Caki2 (cell line): Measurements from ENCODE around the gene ARHGAP44. TPM values are rescaled to one million over a fixed set of nuclear protein-coding genes. Genes with fewer than 3 reads are reported as not detected.
A peak's percentile ranks its signal among the peaks of the same experiment; 100 is the strongest.

Experiments used
- DNase-seq: peaks from one replicate; pipeline ENCODE4 v3.0.0-alpha.2; 2015; ENCODE audit warnings: low read depth
- in situ Hi-C: cut with HindIII; loops from 2 replicates; pipeline ENCODE4 v1.10.0; 2016; ENCODE audit warnings: low sequenced_read_pairs, low pct_unique_long_range_greater_than_20kb, mixed read lengths
- total RNA-seq: library from RNA; depleted of rRNA; stranded (reverse); fragments of >200 nt; shearing (Covaris generic); gene quantifications from 2 replicates; pipeline ENCODE4 v1.2.3, GENCODE V29; 2014; ENCODE audit warnings: low replicate concordance

Gene ARHGAP44
- total RNA-seq, 1 experiment from 2014 or later: 0.64 TPM

DNA sequence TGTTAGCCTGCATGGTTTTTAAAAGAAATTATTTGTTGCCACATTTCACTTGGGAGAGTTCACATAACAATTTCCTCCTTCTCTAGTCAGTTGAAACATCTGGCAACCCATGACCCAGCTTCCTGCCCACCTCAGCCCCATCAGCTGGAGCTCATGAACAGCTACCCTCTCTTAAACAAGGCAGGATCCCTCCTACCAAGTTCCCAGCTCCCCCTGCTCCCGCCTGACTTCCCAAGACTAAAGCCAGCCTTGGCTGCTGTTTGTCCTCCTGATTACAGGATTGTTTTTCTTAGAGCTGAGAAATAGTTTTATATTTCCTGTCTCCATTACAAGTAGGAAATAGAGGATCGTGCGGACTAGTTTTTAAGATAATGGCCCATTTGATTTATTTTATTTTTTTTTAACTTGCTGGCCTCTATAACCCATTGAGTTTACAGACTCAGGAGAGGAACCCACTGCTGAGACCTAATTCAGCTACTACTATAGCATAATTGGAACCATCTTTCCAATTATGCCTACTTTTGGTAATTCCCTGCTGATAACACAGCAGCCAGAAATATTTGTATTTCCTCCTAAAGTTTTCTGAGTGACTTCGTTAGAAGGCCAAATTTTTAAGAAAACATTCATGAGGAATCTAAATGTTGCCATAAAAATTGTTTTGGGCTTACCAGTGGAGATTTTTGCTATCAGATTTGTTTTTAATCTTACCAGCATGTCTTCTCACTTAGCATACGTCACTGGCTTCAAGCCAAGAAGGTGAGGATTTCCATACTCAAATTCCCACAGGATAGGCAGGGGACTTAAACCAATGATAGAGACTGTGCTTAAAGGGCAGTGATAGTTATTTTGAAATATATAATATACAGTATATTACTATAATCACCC lies 138.5 kb downstream of the ARHGAP44 start:
- in situ Hi-C loops: no loop called here

DNA sequence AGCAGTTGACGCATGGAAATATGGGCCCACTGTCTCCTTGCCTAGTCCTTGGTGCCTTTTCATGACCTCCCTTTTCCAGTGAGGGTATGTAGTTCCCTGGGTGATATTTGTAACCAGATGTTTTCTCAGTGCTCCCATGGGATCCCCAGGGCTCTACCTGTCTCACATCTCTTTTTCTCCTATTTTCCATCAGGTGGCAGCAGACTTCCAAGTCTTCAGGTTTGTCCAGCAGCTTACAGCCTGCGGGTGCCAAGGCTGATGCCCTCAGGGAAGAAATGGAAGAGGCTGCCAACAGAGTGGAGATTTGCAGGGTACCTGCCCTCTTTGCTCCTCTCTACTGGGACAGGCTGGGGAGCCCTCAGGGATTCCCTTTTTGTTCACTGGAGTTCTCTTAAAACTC lies 139.4 kb downstream of the ARHGAP44 start:
- DNase-seq: peak; percentile 9
- in situ Hi-C loops: no loop called here

More for the DNA sequence above, 138.5 kb downstream of the ARHGAP44 start:
- no peak for DNase-seq

DNA sequence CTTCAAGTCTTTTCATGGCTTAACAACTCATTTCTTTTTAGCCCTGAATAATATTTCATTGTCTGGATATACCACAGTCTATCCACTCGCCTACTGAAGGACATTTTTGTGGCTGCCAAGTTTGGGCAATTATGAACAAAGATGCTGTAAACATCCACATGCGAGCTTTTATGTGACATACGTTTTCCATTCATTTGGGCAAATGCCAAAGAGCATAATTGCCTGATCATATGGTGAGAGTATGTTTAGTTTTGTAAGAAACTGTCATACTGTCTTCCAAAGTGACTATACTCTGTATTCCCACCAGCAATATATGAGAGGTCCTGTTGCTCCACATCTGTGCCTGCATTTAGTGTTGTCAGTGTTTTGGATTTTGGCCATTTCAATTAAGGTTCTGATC lies 147.2 kb downstream of the ARHGAP44 start:
- in situ Hi-C loops: no loop called here

DNA sequence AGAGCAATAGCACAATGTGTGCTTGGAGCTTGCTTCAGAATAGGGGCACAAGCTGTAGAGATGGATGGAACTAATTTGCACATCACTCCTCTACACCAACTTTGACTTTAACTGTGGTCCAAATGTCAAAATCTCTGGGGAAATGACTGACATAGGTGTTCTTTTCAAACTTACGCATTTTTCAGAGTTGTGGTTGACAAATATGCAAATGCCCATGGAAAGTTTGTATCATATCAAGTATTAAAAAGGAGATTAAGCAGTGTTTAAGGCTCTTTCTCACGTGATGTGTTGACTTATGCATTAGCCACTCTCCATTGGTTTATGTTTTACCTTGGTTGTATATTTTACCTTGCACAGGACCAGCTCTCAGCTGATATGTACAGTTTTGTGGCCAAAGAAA lies 151.4 kb downstream of the ARHGAP44 start:
- no peak for DNase-seq
- in situ Hi-C loops: no loop called here

More for the DNA sequence above, 147.2 kb downstream of the ARHGAP44 start:
- DNase-seq: no peak

DNA sequence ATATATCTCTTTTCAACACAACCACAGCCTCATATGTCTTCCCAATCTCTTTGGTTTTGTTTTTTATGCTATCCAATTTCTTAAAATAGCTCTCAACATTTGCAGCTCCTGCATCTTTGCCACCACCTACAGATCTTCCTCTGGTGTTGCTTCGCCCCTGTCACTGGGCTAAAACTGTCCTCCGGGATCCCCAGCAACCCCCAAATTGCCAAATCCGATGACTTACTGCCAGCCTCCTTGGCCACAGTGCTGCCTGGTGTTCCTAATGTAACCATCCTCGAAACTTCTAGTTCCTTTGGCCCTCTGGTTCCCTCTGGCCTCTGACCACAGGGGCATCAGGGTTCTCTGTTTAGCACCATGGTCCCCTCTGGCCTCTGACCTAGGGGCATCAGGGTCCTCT lies 157.7 kb downstream of the ARHGAP44 start:
- in situ Hi-C loops: no loop called here
- no peak for DNase-seq

DNA sequence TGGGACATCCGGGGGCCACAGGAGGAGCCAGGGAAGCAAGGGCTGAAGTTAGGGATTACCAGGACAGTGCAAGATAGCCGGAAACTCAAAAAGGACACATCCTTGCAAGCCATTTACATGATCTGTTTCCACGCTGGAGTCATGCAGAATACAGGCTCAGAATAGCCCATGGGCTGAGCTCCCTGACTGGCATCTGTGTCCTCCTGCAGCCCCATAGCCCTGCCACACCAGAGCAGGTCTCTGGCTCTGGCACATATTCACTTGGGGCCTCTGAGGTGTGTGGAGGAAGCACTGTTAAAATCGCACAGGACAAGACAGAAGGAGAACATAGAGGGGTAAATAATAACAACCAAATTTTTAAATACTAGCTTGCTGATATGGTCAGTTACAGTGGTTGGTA lies 162.7 kb downstream of the ARHGAP44 start:
- DNase-seq: no peak
- in situ Hi-C loops: no loop called here

DNA sequence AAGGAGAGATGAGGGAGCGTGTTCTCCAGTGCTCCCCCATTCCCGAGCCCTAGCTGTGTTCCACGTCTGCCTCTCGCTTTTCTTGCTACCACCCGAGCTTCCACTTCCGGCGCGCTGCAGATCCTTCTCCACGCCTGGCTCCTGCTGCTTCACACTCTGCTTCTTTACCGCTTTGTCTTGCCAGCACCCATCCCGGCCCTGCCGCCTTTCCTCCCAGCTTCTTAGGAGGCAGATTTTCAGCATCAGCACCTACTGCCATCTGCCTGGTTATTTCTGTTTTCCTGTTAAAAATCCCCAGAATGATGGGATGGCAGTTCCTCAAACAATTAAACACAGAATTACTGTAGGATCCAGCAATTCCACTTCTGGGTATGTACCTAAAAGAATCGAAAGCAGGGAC lies 163.9 kb downstream of the ARHGAP44 start:
- in situ Hi-C loops: no loop called here
- no peak for DNase-seq

DNA sequence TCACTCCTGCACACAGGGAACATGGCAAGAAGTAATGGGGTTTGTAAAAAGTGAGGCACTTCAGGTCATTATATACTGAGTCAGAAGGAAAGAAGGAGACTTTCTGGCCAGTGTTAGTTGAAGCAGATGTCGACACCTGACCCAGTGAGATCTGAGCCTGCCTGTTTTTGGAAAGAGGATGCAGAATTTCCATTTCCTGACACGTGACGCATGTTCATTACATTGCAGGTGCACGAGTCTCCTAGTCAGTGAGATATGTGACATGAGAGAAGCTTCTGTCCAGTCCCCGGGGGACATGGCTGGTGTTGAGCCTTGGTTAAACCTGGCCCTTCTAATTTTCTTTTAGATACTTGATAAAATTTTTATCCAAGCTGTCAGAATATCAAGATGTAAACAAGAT lies 166.2 kb downstream of the ARHGAP44 start:
- no peak for DNase-seq
- in situ Hi-C loops: no loop called here

DNA sequence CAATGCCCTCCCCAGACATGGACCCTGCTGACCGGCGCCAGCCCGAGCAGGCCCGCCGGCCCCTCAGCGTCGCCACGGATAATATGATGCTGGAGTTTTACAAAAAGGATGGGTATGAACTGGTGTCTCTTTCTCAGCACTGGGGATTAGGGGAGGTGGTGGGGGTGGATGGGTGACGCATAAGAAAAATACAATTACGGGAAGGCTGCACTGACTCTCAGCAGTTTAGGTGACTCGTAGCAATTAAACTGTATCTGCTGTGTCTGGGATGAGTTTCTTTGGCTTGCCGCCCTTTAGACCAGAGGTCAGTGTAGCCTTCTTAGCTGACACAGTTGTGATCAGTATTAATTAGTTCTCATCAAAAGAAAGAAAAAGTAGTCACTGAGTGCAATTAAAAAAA lies 169.5 kb downstream of the ARHGAP44 start:
- peak; percentile 46 for DNase-seq
- in situ Hi-C loops: no loop called here

DNA sequence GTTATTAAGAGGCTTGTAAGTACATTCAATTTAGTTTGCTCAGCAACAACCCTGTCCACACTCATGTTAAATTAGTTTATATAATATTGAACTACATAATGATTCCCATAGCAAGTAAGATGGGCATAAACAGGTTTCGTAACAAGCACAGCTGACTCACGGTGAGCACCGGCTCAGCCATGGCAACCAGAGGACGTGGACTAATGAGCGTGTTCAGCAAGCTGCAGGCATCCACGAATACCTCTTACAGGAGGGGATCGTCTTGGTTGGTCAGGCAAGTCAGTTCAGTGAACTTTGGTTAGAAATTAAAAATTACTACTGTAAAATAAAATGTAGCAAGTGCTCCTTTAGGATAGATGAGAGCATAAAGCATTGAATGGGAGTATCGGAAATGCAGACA lies 170.1 kb downstream of the ARHGAP44 start:
- in situ Hi-C loops: no loop called here
- peak; percentile 67 for DNase-seq

DNA sequence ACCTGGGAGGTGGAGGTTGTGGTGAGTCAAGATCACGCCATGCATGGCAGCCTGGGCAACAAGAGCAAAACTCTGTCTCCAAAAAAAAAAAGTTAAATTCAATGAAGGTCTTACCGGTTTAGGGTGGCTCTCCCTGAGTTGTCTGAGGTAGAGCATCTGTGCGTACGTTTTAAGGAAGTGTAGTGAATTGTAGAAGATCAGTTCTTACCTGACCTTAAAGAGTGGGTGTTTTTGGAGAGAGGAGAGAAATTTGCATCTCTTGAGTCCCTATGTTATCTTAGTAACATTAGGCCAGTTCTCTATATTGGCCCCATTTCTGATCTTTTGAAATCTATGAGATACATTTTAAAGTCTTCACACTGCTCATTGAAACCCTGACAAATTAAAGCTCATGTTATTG lies 172.4 kb downstream of the ARHGAP44 start:
- in situ Hi-C loops: no loop called here

DNA sequence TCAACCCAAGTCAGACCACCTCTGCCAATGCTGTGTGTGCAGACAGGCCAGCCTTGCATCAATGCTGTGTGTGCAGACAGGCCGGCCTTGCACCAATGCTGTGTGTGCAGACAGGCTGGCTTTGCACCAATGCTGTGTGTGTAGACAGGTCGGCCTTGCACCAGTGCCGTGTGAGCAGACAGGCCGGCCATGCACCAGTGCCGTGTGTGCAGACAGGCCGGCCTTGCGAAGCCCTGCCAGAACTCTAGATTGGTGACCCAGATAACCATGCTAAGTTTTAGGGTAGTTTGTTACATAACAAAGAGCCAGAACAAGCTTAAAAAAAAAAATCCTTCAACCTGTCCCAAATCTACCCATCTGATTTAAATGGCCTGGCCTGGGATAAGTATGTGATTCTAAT lies 174.2 kb downstream of the ARHGAP44 start:
- in situ Hi-C loops: no loop called here

More for the DNA sequence above, 172.4 kb downstream of the ARHGAP44 start:
- DNase-seq: no peak

DNA sequence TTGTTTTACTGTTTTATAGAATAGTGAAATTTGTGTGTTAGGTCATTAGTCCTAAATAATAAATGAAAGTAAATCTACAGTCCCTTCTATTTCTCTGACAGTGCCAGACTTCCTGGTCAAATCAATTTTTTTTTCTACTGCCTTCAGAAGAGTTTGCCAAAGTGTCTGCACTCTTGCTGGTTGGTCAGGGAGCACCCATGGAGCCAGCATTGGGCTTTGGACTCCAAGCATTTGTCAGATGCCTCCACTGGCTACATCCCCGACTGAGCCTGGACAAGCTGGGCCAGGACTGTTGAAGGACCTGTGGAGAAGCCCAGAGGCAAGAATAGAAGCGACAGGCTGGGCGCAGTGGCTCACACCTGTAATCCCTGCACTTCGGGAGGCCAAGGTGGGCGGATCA lies 174.9 kb downstream of the ARHGAP44 start:
- DNase-seq: no peak
- in situ Hi-C loops: no loop called here

More for the DNA sequence above, 174.2 kb downstream of the ARHGAP44 start:
- no peak for DNase-seq

DNA sequence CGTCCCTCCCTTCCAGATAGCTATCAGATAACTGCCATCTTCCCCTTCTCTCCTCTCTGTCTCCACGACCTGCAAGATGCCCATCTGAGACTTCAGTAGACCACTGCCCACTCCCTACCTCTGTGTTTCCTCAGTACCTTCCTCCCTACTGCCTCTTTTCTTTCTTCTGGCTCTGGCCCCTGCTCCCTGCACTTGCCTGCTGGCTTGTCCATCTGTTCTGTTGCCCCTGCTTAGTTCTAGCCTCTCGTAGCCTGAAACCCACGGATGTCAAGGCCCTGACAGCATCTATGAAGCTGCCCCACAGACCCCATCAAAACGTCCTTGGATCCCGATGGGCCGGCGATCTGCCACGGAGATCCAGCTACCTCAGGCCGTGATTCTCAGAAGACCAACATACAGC lies 175.5 kb downstream of the ARHGAP44 start:
- in situ Hi-C loops: no loop called here
- DNase-seq: no peak

DNA sequence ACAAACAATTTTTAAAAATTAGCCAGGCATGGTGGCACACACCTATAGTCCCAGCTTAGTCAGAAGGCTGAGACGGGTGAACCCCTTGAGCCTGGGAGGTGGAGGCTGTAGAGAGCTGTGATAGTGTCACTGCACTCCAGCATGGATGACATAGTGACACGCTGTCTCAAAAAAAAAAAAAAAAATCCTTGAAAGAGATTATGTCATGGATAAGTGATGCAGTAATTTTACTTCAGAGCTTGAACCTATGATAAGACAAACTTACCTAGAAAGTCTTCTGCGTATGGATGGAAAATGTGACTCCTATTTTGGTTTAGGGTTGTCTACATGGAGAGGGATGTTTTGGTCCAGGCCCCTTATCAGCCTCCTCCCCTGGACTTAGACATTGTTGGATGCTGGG lies 176.7 kb downstream of the ARHGAP44 start:
- in situ Hi-C loops: no loop called here
- DNase-seq: no peak

DNA sequence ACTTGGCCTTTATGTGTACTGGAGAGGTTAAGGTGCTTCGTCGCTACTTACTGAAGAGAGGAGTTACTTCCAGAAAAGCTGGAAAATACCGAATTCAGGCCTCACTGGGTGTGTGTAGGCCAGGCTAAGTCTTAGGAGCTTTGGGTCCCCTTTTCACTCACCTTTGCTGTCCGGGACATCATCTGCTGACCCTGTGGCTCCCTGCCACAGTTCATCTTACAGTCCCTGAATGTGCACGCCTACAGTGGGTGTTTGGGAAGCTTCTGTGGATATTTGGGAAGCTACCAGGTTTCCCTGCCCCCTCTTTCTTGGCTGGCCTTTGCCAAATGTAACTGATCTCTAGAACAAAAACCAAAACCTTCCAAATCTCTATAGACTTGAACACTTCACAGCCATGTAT lies 177.1 kb downstream of the ARHGAP44 start:
- in situ Hi-C loops: no loop called here

DNA sequence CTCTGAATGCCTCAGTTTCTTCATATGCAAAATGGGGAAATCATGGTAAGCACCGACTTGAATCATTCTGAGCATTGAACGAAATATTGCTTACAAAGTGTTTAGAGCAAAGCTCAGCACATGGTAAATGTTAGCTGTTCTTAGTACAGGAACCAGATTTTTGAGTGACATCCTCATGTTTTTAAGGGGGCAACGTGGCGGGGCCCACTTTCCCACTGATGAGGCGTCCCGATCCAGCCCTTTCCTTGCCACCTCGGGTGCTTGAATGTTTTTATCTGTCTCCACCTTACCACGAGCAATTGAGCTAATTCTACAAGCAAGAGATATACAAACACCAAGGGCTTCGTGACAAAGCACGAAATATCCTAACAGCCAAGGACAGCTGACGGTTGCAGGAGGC lies 178.7 kb downstream of the ARHGAP44 start:
- no peak for DNase-seq
- in situ Hi-C loops: no loop called here

More for the DNA sequence above, 177.1 kb downstream of the ARHGAP44 start:
- DNase-seq: no peak

DNA sequence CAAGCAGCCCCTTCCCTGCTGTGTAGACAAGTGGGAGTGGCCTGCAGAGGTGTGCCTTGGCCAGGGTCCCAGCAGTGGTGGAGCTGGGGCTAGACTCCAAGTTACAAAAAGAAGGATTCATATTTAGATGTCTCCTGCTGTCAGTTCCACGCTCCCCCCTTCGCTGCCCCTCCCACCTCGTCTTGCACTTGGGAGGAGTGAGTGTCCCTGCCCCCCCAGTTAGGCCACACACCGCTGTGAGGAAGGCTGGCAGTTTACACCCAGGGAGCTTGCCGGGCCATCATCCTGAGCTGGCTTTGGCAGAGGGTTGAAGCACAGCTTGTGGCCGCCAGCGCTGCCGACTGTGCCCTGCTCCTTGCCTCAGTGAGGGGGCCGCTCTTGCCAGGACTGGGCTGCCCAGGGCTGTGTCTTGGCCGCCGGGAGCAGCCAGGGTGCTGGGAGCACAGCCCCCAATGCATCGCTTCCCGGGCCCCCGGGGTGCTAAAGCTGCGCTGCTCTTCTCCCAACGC lies 184.3 kb downstream of the ARHGAP44 start:
- no peak for DNase-seq
- in situ Hi-C loops: no loop called here

DNA sequence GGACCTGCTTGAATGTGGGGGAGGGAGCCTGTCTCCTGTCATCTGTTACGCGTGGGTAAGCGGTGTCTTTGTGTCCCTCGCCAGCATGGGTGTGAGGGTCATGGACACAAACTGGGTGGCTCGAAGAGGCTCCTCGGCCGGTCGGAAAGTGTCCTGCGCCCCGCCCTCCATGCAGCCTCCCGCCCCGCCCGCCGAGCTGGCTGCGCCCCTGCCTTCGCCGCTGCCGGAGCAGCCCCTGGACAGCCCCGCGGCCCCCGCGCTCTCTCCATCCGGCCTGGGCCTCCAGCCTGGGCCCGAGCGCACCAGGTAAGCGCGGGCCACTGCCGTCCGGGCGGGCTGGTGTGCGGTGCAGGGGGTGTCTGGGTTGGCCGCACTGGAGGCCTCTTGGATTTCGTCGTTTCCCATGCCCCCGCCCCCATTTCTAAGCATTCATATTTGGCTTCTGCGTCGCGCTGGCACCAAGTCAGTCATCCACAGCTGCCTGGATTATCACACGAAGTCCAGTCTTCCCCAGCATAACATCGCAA lies 184.8 kb downstream of the ARHGAP44 start:
- DNase-seq: no peak
- in situ Hi-C loops: no loop called here
